OCI-LY7 (cell line): Measurements from ENCODE around the gene SLC39A12. TPM values are rescaled to one million over a fixed set of nuclear protein-coding genes. Genes with fewer than 3 reads are reported as not detected.
"Not testable (repeated sequence)": the region's sequence is repeated elsewhere in the genome, so short reads cannot be mapped to it uniquely, and the experiment has no call there.

Experiments
- BruUV-seq: library from RNA; stranded (reverse); fragments of 400-500 nt; replicated peaks from 2 replicates; lab custom pipeline; 2021; lab: Mats Ljungman, UMichigan
- CTCF ChIA-PET: fragments of 300-600 bp; sonication (Branson Sonifier 250); formaldehyde crosslinking; loops from one replicate; lab custom pipeline; 2022; ENCODE audit warnings: antibody characterized with exemption; ENCODE audit not compliant: unreplicated experiment; lab: Charles Lee
- POLR2A ChIA-PET: fragments of 300-600 bp; sonication (Branson Sonifier 250); formaldehyde crosslinking; loops from one replicate; lab custom pipeline; 2022; ENCODE audit warnings: antibody characterized with exemption; lab: Charles Lee
- DNase-seq: peaks from one replicate; pipeline ENCODE4 v3.0.0-alpha.2; 2015; ENCODE audit warnings: low spot score
- H2AFZ ChIP-seq: fragments of 200-600 bp; sonication (generic), shearing (Covaris generic); 2 replicates; pipeline ENCODE4 v1.6.1; 2014; ENCODE audit warnings: mild to moderate bottlenecking, antibody characterized with exemption, low read length, moderate library complexity
- H3K27ac ChIP-seq: fragments of 200-600 bp; sonication (generic); 2 replicates; pipeline ENCODE4 v1.5.1; 2014; ENCODE audit warnings: mixed run types, low read depth, mild to moderate bottlenecking, moderate library complexity, low read length, inconsistent platforms; ENCODE audit not compliant: poor library complexity, severe bottlenecking
- H3K36me3 ChIP-seq: fragments of 200-600 bp; sonication (generic); 2 replicates; pipeline ENCODE4 v1.6.1; 2014; ENCODE audit warnings: mild to moderate bottlenecking, antibody characterized with exemption, low read length, moderate library complexity, mixed read lengths; ENCODE audit not compliant: insufficient read depth
- H3K4me1 ChIP-seq: fragments of 200-600 bp; sonication (generic); 2 replicates; pipeline ENCODE4 v1.5.1; 2014; ENCODE audit warnings: mild to moderate bottlenecking, low read length; ENCODE audit not compliant: insufficient read depth, poor library complexity, severe bottlenecking
- H3K4me2 ChIP-seq: fragments of 200-600 bp; sonication (generic); 2 replicates; pipeline ENCODE4 v1.6.1; 2014; ENCODE audit warnings: mild to moderate bottlenecking, low read length
- H3K4me3 ChIP-seq: fragments of 200-600 bp; sonication (generic); 2 replicates; pipeline ENCODE4 v1.5.1; 2014; ENCODE audit warnings: mild to moderate bottlenecking, low read depth, low read length; ENCODE audit not compliant: poor library complexity, severe bottlenecking
- H3K79me2 ChIP-seq: fragments of 200-600 bp; sonication (generic); 2 replicates; pipeline ENCODE4 v1.6.1; 2016; ENCODE audit warnings: low read depth, mild to moderate bottlenecking, low read length, moderate library complexity, mixed read lengths; ENCODE audit not compliant: insufficient read depth
- H3K9me2 ChIP-seq: fragments of 200-600 bp; sonication (generic); 2 replicates; pipeline ENCODE4 v1.6.1; 2016; ENCODE audit warnings: mild to moderate bottlenecking, low read length, mixed read lengths; ENCODE audit not compliant: insufficient read depth
- H3K9me3 ChIP-seq: fragments of 200-600 bp; sonication (generic); 2 replicates; pipeline ENCODE4 v1.6.1; 2014; ENCODE audit warnings: mild to moderate bottlenecking, mixed run types, low read length, mixed read lengths
- H4K20me1 ChIP-seq: fragments of 200-600 bp; sonication (generic); 2 replicates; pipeline ENCODE4 v1.6.1; 2014; ENCODE audit warnings: mild to moderate bottlenecking, antibody characterized with exemption, low read length, moderate library complexity, mixed read lengths; ENCODE audit not compliant: insufficient read depth
- CTCF ChIP-seq: fragments of 200-600 bp; sonication (generic); conservative IDR thresholded peaks from 2 replicates; pipeline ENCODE4 v1.5.1; 2014; ENCODE audit warnings: mild to moderate bottlenecking, antibody characterized with exemption, low read length, moderate library complexity, mixed read lengths
- EZH2phosphoT487 ChIP-seq: fragments of 200-600 bp; sonication (generic); IDR thresholded peaks from 2 replicates; pipeline ENCODE4 v1.6.1; 2018; ENCODE audit warnings: low read depth, borderline replicate concordance, mild to moderate bottlenecking, mixed run types, antibody characterized with exemption, low read length, moderate library complexity, mixed read lengths
- intact Hi-C: fragments of 100-400 bp; cut with micrococcal nuclease; formaldehyde crosslinking; loops from one replicate; pipeline ENCODE4 v1.10.0; 2022; ENCODE audit not compliant: unreplicated experiment
- total RNA-seq, 2 experiments: library from RNA; depleted of rRNA in 1 of 2; stranded (reverse); fragments of >200 nt in 1 of 2; shearing (Covaris generic) in 1 of 2; gene quantifications; 2 replicates each; pipeline ENCODE4 v1.2.3, GENCODE V29; 2014 to 2022

SLC39A12 gene
- total RNA-seq, 2 experiments from 2014 or later: not detected

GRCh38 chr10:17950726-17951125 is 992 bp upstream of the SLC39A12 start:
- Histone ChIP-seq H3K9me3 (no peaks in the 10 kb centered on the region), H3K27ac (no peak overlapping the region), H3K79me2 (no peaks in the 10 kb centered on the region), H4K20me1 (no peaks in the 10 kb centered on the region), H3K4me3 (no peak overlapping the region), H3K9me2 (no peaks in the 10 kb centered on the region), H2AFZ (no peak overlapping the region), H3K4me2 (no peak overlapping the region), H3K36me3 (no peaks in the 10 kb centered on the region), H3K4me1 (no peaks in the 10 kb centered on the region)
- ChIA-PET POLR2A (interaction anchor here (0.5 to 0.7 kb wide), 2 partner anchors 25 to 32 kb away, joined by 3 read pairs; no protein-coding TSS in a partner anchor), CTCF (no interaction called here)
- no TSS peak for BruUV-seq
- TF ChIP-seq EZH2phosphoT487 (no peak), CTCF (no peak)
- intact Hi-C loops: no loop called here
- DNase-seq: no peak

DNA sequence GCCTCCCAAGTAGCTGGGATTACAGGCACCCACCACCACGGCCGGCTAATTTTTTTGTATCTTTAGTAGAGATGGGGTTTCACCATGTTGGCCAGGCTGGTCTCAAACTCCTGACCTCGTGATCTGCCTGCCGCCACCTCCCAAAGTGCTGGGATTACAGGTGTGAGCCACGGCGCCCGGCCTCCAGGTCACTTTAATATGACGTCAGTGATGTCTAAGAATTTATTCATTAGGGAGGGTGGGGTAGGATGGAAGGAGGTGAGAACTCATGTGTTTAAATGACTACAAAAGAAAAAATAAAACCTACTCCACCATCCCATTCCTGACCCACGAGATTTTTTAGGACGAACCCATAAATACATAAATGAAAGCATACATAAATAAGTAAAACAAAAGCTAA is 2.7 kb downstream of the SLC39A12 start:
- H3K4me3 ChIP-seq, H3K36me3 ChIP-seq, H3K79me2 ChIP-seq, intact Hi-C loops, H4K20me1 ChIP-seq, H3K4me1 ChIP-seq, H3K4me2 ChIP-seq, H3K9me2 ChIP-seq, H3K27ac ChIP-seq, BruUV-seq, CTCF ChIA-PET, DNase-seq, H3K9me3 ChIP-seq, H2AFZ ChIP-seq: not testable (repeated sequence)
- POLR2A ChIA-PET: interaction anchor here (0.6 kb wide), 1 partner anchor 292 kb away, joined by 3 read pairs; no protein-coding TSS in a partner anchor

GRCh38 chr10:17954861-17955260 is 3.1 kb downstream of the SLC39A12 start:
- TF ChIP-seq CTCF: no peak
- no peak for TF ChIP-seq EZH2phosphoT487
- ChIA-PET POLR2A (interaction anchor here (0.5 to 0.6 kb wide), 2 partner anchors 293 to 1752 kb away, joined by 3 read pairs; no protein-coding TSS in a partner anchor), CTCF (no interaction called here)
- no TSS peak for BruUV-seq
- intact Hi-C loops: no loop called here
- H2AFZ ChIP-seq: no peak overlapping the region
- H3K9me2 ChIP-seq: no peaks in the 10 kb centered on the region
- no peak overlapping the region for H3K4me3 ChIP-seq
- no peak overlapping the region for H3K27ac ChIP-seq
- no peaks in the 10 kb centered on the region for H3K9me3 ChIP-seq
- no peak for DNase-seq
- no peaks in the 10 kb centered on the region for H4K20me1 ChIP-seq
- no peaks in the 10 kb centered on the region for H3K79me2 ChIP-seq
- H3K4me2 ChIP-seq: no peak overlapping the region
- no peaks in the 10 kb centered on the region for H3K4me1 ChIP-seq
- H3K36me3 ChIP-seq: no peaks in the 10 kb centered on the region
